GM12872 (cell line): ENCODE measurements around the gene TNNT3.

Experiments
- CTCF ChIP-seq: IDR thresholded peaks from 3 replicates; pipeline ENCODE4 v1.5.1; 2011; ENCODE audit warnings: low read depth, mild to moderate bottlenecking, low read length, moderate library complexity; ENCODE audit not compliant: insufficient read depth

The TNNT3 gene

GRCh38 chr11:1899686-1900085 lies 19.8 kb upstream of the TNNT3 start:
- no peak for TF ChIP-seq CTCF

GRCh38 chr11:1906181-1906580 lies 13.3 kb upstream of the TNNT3 start:
- no peak for TF ChIP-seq CTCF

GRCh38 chr11:1906611-1907423 lies 12.7 kb upstream of the TNNT3 start:
- TF ChIP-seq CTCF = no peak

GRCh38 chr11:1908618-1909017 lies 10.9 kb upstream of the TNNT3 start:
- no peak for TF ChIP-seq CTCF

- TF ChIP-seq CTCF = no peak
These were observed 10.0 kb upstream of the TNNT3 start for GRCh38 chr11:1909524-1909923.

- no peak for TF ChIP-seq CTCF
These were observed 7.1 kb upstream of the TNNT3 start for GRCh38 chr11:1912289-1912878.

GRCh38 chr11:1913271-1914060 lies 6.0 kb upstream of the TNNT3 start:
- TF ChIP-seq CTCF = no peak
